ENCODE results near the gene LHFPL6.

DNA sequence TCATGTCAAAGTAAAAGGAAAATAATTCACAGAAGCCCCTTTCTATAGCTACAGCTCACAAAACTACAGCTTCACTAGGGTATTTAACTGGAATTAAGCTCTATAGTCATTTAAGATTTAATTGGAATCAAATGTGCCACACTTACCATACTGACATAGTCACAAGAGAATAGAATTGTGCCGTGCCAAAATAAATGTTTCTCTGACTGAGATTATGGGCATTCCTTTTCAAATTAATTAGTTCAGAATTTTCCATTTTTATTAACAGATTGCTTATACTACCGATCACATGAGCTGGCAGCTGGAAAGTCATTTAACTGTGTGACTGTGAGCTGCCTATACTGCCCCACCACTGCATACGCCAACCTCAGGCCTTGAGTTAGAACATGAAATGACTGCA is 108.4 kb downstream of the LHFPL6 start:
- TF ChIP-seq CTCF (IDR thresholded peaks at IDR 0.05) (no peak), POLR2A (IDR thresholded peaks at IDR 0.05) (no peak), POLR2AphosphoS5 (IDR thresholded peaks at IDR 0.05) (no peak)

Data from prostate gland (tissue), 2 donors.